GM12878 (cell line): ENCODE measurements around the gene ANKHD1. TPM values are rescaled to one million over a fixed set of nuclear protein-coding genes. Genes with fewer than 3 reads are reported as not detected.

ENCODE experiments used
- ATAC-seq: fragments of 200-7000 bp; cut with Tn5 transposase; 3 replicates; pipeline ENCODE4 v1.9.1; 2020; ENCODE audit warnings: mild to moderate bottlenecking, moderate library complexity
- BruUV-seq: library from RNA; stranded (reverse); fragments of 400-500 nt; replicated peaks from 2 replicates; lab custom pipeline; 2021; lab: Mats Ljungman, UMichigan
- CTCF ChIA-PET: fragments of 300-600 bp; sonication (Branson Sonifier 250); formaldehyde crosslinking; extraction: SDS; loops from one replicate; lab custom pipeline; 2021; ENCODE audit warnings: inconsistent platforms; lab: Yijun Ruan, JAX
- POLR2A ChIA-PET: fragments of 350-600 bp; formaldehyde crosslinking; extraction: SDS; loops from one replicate; lab custom pipeline; 2021; ENCODE audit warnings: inconsistent platforms; lab: Charles Lee
- RAD21 ChIA-PET: fragments of 300-600 bp; sonication (Branson Sonifier 250); formaldehyde crosslinking; loops from one replicate; lab custom pipeline; 2023; ENCODE audit warnings: antibody characterized with exemption; ENCODE audit not compliant: unreplicated experiment; lab: Charles Lee
- SMC1A ChIA-PET: fragments of 300-600 bp; sonication (Branson Sonifier 250); formaldehyde crosslinking; loops from one replicate; lab custom pipeline; 2023; ENCODE audit not compliant: unreplicated experiment, uncharacterized antibody; lab: Charles Lee
- DNase-seq: peaks from one replicate; pipeline ENCODE4 v3.0.0-alpha.2; 2011; ENCODE audit warnings: low read depth, low spot score
- FAIRE-seq: peaks from 3 replicates; lab custom pipeline; 2011; peaks lifted over from hg19 to GRCh38; lab: Jason Lieb, UNC
- H2AFZ ChIP-seq: 2 replicates; pipeline ENCODE4 v1.6.0; 2011; ENCODE audit warnings: low read depth, low read length, control low read depth; ENCODE audit not compliant: control insufficient read depth
- H3K27ac ChIP-seq: 2 replicates; pipeline ENCODE4 v1.5.1; 2011; ENCODE audit warnings: control low read depth; ENCODE audit not compliant: control insufficient read depth, insufficient read depth
- H3K27me3 ChIP-seq, 2 experiments: replicated peaks in 1 of 2; 2 replicates each; pipeline versions ENCODE4 v1.6.0 to v1.6.1; 2011; ENCODE audit warnings: low read length in 1 of 2; ENCODE audit not compliant: control insufficient read depth in 2 of 2, insufficient read depth in 2 of 2
- H3K36me3 ChIP-seq, 2 experiments: 2 replicates each; pipeline ENCODE4 v1.5.1; 2011; ENCODE audit warnings: low read length in 1 of 2; ENCODE audit not compliant: control insufficient read depth in 2 of 2, insufficient read depth in 2 of 2
- H3K4me1 ChIP-seq: 2 replicates; pipeline ENCODE4 v1.6.1; 2011; ENCODE audit warnings: mild to moderate bottlenecking, low read length, moderate library complexity, mixed read lengths; ENCODE audit not compliant: control insufficient read depth, insufficient read depth
- H3K4me2 ChIP-seq: 2 replicates; pipeline ENCODE4 v1.6.0; 2011; ENCODE audit warnings: control low read depth; ENCODE audit not compliant: control insufficient read depth, insufficient read depth
- H3K4me3 ChIP-seq: fragments of 200-600 bp; sonication (generic); 2 replicates; pipeline ENCODE4 v1.5.1; 2016
- H3K79me2 ChIP-seq: 2 replicates; pipeline ENCODE4 v1.6.0; 2011; ENCODE audit warnings: low read length; ENCODE audit not compliant: control insufficient read depth, insufficient read depth
- H3K9ac ChIP-seq: 2 replicates; pipeline ENCODE4 v1.8.0; 2011; ENCODE audit warnings: low read length, control low read depth, mixed read lengths; ENCODE audit not compliant: control insufficient read depth, insufficient read depth
- H3K9me3 ChIP-seq: replicated peaks from 3 replicates; pipeline ENCODE4 v1.5.1; 2011; ENCODE audit warnings: mild to moderate bottlenecking, low read length; ENCODE audit not compliant: control insufficient read depth, insufficient read depth
- H4K20me1 ChIP-seq: 2 replicates; pipeline ENCODE4 v1.6.0; 2011; ENCODE audit not compliant: control insufficient read depth, insufficient read depth
- CBX5 ChIP-seq: sonication (generic); IDR thresholded peaks from 2 replicates; pipeline ENCODE4 v1.6.1; 2016; ENCODE audit warnings: low read depth, moderate library complexity, mild to moderate bottlenecking, inconsistent platforms
- HDAC2 ChIP-seq: fragments of 200-600 bp; sonication (generic); IDR thresholded peaks from 2 replicates; pipeline ENCODE4 v1.6.1; 2017
- HDGF ChIP-seq: fragments of 450-650 bp; IDR thresholded peaks from 2 replicates; pipeline ENCODE4 v1.6.1; 2016; ENCODE audit warnings: antibody characterized with exemption
- RB1 ChIP-seq: fragments of 450-650 bp; formaldehyde crosslinking; IDR thresholded peaks from 2 replicates; pipeline ENCODE4 v1.6.1; 2017; ENCODE audit warnings: mild to moderate bottlenecking, borderline replicate concordance
- RUNX3 ChIP-seq: IDR thresholded peaks from 2 replicates; pipeline ENCODE4 v1.6.1; 2012; ENCODE audit warnings: low read length, inconsistent platforms
- YY1 ChIP-seq: IDR thresholded peaks from 2 replicates; pipeline ENCODE4 v1.6.1; 2011; ENCODE audit warnings: low read depth, mild to moderate bottlenecking, low read length
- WGBS: methylation state at CpG from one replicate; pipeline ENCODE4 v1.1.6; 2016; ENCODE audit warnings: low lambda C conversion rate; ENCODE audit not compliant: insufficient replicate concordance, insufficient coverage; ENCODE audit errors: missing lambda C conversion rate; 5-methylcytosine and 5-hydroxymethylcytosine counted together
- in situ Hi-C: fragments of 300-500 bp; cut with MboI; formaldehyde crosslinking; loops from 9 replicates; pipeline ENCODE4 v1.14.3; 2018; ENCODE audit warnings: mixed read lengths
- intact Hi-C: fragments of 100-400 bp; cut with micrococcal nuclease; formaldehyde crosslinking; loops from one replicate; pipeline ENCODE4 v1.14.2; 2022; ENCODE audit not compliant: unreplicated experiment
- polyA plus RNA-seq, 11 experiments: library from polyadenylated mRNA; depleted of rRNA in 4 of 11; unstranded in 6 of 11; stranded (reverse) in 5 of 11; fragments of >200 nt; fragmentation: Nextera tagmentation in 4 of 11; fragmentation: Illumina TruSeq in 1 of 11; extraction: Ambion mirVana in 4 of 11; extraction: Trizol in 1 of 11; gene quantifications; 1 replicate in 1 of 11; 2 replicates in 10 of 11; pipeline versions ENCODE4 v1.2.1 to v1.2.3, GENCODE V29; 2011 to 2016; ENCODE audit warnings: inconsistent platforms in 2 of 11, missing spikeins in 2 of 11, low read depth in 1 of 11
- total RNA-seq, 4 experiments: library from RNA; depleted of rRNA in 3 of 4; stranded (reverse); fragments of >200 nt in 3 of 4; fragmentation: Illumina TruSeq in 1 of 4; extraction: Trizol in 1 of 4; gene quantifications; 2 replicates each; pipeline versions ENCODE4 v1.2.1 to v1.2.3, GENCODE V29; 2013 to 2021

The ANKHD1 gene
- total and polyA plus RNA-seq, 10 of the 15 experiments (the other 5 are each of a cell fraction or from before 2014, with no cell fraction given): 31.6 to 96.8 (median 74.3) TPM

- TF ChIP-seq HDAC2: no peak
These were observed 38.6 kb upstream of the ANKHD1 start (continued) for GRCh38 chr5:140362875-140363630.

GRCh38 chr5:140363631-140364471 is 37.8 kb upstream of the ANKHD1 start:
- no peaks in the 10 kb centered on the region for H3K9me3 ChIP-seq
- FAIRE-seq (no peak), ATAC-seq (no peak), DNase-seq (no peak)
- peak overlapping the region; percentile 87 for H2AFZ ChIP-seq
- no peak overlapping the region for H3K9ac ChIP-seq
- H3K4me2 ChIP-seq: peak overlapping the region; percentile 90
- H3K27me3 ChIP-seq: no peaks in the 10 kb centered on the region
- POLR2A ChIA-PET: interaction anchor here (1.0 kb wide), 1 partner anchor 42 kb away, joined by 3 read pairs; no protein-coding TSS in a partner anchor
- no peaks in the 10 kb centered on the region for H3K79me2 ChIP-seq
- 48% methylated on average over 20 of the region's 20 CpGs for WGBS
- H4K20me1 ChIP-seq: no peaks in the 10 kb centered on the region
- BruUV-seq: no TSS peak
- in situ Hi-C loops (loop anchor here (5.0 kb wide), 2 partner anchors 122 to 353 kb away; no protein-coding TSS in a partner anchor), intact Hi-C loops (loop anchor here (2.0 kb wide), 1 partner anchor 357 kb away; no protein-coding TSS in a partner anchor)
- RAD21 ChIA-PET: interaction anchor here (1.0 to 4.9 kb wide), 6 partner anchors 12 to 357 kb away, joined by 3 to 34 read pairs (median 4); partner anchors contain the start of gene HBEGF
- 0 out of 2 replicates have a peak, but pooled peaks have one; percentile 5 for TF ChIP-seq RB1
- TF ChIP-seq HDGF: 0 out of 2 replicates have a peak, but pooled peaks have one; percentile 9
- TF ChIP-seq YY1: no peak
- TF ChIP-seq CBX5: no peak
- no peak for TF ChIP-seq RUNX3
- no peaks in the 10 kb centered on the region for H3K36me3 ChIP-seq
- H3K27ac ChIP-seq: no peak overlapping the region
- SMC1A ChIA-PET: interaction anchor here (0.6 to 1.7 kb wide), 6 partner anchors 9 to 355 kb away, joined by 3 to 6 read pairs (median 3); no protein-coding TSS in a partner anchor
- CTCF ChIA-PET: interaction anchor here (0.6 to 4.4 kb wide), 42 partner anchors 9 to 362 kb away, joined by 3 to 36 read pairs (median 4); partner anchors contain the start of genes EIF4EBP3, HBEGF, IK and NDUFA2
- no peaks in the 10 kb centered on the region; the same call in 1 of the 2 replicates for H3K4me1 ChIP-seq
- 0 out of 2 replicates have a peak overlapping the region, but pooled peaks have one; percentile 57 for H3K4me3 ChIP-seq
